ENCODE results near the gene MED12.

MED12 gene

GRCh38 chrX:71106427-71106826 lies 12.0 kb upstream of the MED12 start, which contains the start of gene CXorf65:
CXorf65 (minus strand) TSS chrX:71106740; CDS start chrX:71106556, 184 bp downstream.
- in situ Hi-C loops (cut with HindIII; ENCODE audit: low sequenced_read_pairs), result no loop called here
- TF ChIP-seq CTCF (IDR thresholded peaks at IDR 0.05; ENCODE audit: low read depth, low read length, missing control alignments), result no peak
- DNase-seq (ENCODE audit: low read depth), result no peak
- H3K4me3 ChIP-seq (ENCODE audit: low read depth, low read length), result no peak within 1 kb of the TSS

- in situ Hi-C loops (cut with HindIII; ENCODE audit: low sequenced_read_pairs), result no loop called here
- H3K4me3 ChIP-seq (ENCODE audit: low read depth, low read length), result no peak overlapping the region
- no peak for DNase-seq (ENCODE audit: low read depth)
- no peak for TF ChIP-seq CTCF (IDR thresholded peaks at IDR 0.05; ENCODE audit: low read depth, low read length, missing control alignments)
These were observed 11.2 kb upstream of the MED12 start for GRCh38 chrX:71107245-71107644.

GRCh38 chrX:71107762-71108360 lies 10.5 kb upstream of the MED12 start:
- in situ Hi-C loops (cut with HindIII; ENCODE audit: low sequenced_read_pairs), result no loop called here
- DNase-seq (ENCODE audit: low read depth), result no peak
- no peak for TF ChIP-seq CTCF (IDR thresholded peaks at IDR 0.05; ENCODE audit: low read depth, low read length, missing control alignments)
- no peak overlapping the region for H3K4me3 ChIP-seq (ENCODE audit: low read depth, low read length)

- TF ChIP-seq CTCF (IDR thresholded peaks at IDR 0.05; ENCODE audit: low read depth, low read length, missing control alignments), result no peak
- in situ Hi-C loops (cut with HindIII; ENCODE audit: low sequenced_read_pairs), result no loop called here
- H3K4me3 ChIP-seq (ENCODE audit: low read depth, low read length), result no peak overlapping the region
- DNase-seq (ENCODE audit: low read depth), result no peak
These were observed 9.3 kb upstream of the MED12 start for GRCh38 chrX:71109051-71109450.

GRCh38 chrX:71111141-71111843 lies 7.1 kb upstream of the MED12 start, which contains the start of gene IL2RG:
IL2RG (minus strand) TSS chrX:71111577; CDS start chrX:71111539, 38 bp downstream.
- in situ Hi-C loops (cut with HindIII; ENCODE audit: low sequenced_read_pairs), result no loop called here
- no peak for DNase-seq (ENCODE audit: low read depth)
- no peak for TF ChIP-seq CTCF (IDR thresholded peaks at IDR 0.05; ENCODE audit: low read depth, low read length, missing control alignments)
- H3K4me3 ChIP-seq (ENCODE audit: low read depth, low read length), result no peak within 1 kb of the TSS

- no peak for TF ChIP-seq CTCF (IDR thresholded peaks at IDR 0.05; ENCODE audit: low read depth, low read length, missing control alignments)
- in situ Hi-C loops (cut with HindIII; ENCODE audit: low sequenced_read_pairs), result no loop called here
- no peak for DNase-seq (ENCODE audit: low read depth)
- no peak overlapping the region for H3K4me3 ChIP-seq (ENCODE audit: low read depth, low read length)
These were observed 6.4 kb upstream of the MED12 start for GRCh38 chrX:71111921-71112431.
